ENCODE measurements around the gene MAPK8IP1. TPM values are rescaled to one million over a fixed set of nuclear protein-coding genes. Genes with fewer than 3 reads are reported as not detected.

MAPK8IP1 gene
- total RNA-seq, 1 donor = 8.0 TPM

GRCh38 chr11:45919806-45920530 is 34.5 kb downstream of the MAPK8IP1 start:
- Histone ChIP-seq H3K4me3 (ENCODE audit: insufficient read depth, low read length) (no peak overlapping the region), H3K27ac (ENCODE audit: low read depth, low read length) (no peak overlapping the region), H3K27me3 (ENCODE audit: insufficient read depth, low read length) (peaks cover 39% of the 10 kb centered on the region), H3K4me1 (ENCODE audit: insufficient read depth, low read length) (peaks cover 11% of the 10 kb centered on the region), H3K4me2 (ENCODE audit: insufficient read depth, low read length) (no peak overlapping the region), H2AFZ (ENCODE audit: low read length) (no peak overlapping the region), H4K20me1 (ENCODE audit: insufficient read depth, low read length) (peaks cover 7% of the 10 kb centered on the region), H3K36me3 (ENCODE audit: insufficient read depth, low read length) (peaks cover 3% of the 10 kb centered on the region), H3K79me2 (ENCODE audit: insufficient read depth, low read length) (peaks cover 20% of the 10 kb centered on the region), H3K9me3 (ENCODE audit: low read depth, low read length) (no peaks in the 10 kb centered on the region)
- peak; percentile 69 for DNase-seq (ENCODE audit: insufficient read length, low spot score, missing footprints)
- TF ChIP-seq, protein P1, sequence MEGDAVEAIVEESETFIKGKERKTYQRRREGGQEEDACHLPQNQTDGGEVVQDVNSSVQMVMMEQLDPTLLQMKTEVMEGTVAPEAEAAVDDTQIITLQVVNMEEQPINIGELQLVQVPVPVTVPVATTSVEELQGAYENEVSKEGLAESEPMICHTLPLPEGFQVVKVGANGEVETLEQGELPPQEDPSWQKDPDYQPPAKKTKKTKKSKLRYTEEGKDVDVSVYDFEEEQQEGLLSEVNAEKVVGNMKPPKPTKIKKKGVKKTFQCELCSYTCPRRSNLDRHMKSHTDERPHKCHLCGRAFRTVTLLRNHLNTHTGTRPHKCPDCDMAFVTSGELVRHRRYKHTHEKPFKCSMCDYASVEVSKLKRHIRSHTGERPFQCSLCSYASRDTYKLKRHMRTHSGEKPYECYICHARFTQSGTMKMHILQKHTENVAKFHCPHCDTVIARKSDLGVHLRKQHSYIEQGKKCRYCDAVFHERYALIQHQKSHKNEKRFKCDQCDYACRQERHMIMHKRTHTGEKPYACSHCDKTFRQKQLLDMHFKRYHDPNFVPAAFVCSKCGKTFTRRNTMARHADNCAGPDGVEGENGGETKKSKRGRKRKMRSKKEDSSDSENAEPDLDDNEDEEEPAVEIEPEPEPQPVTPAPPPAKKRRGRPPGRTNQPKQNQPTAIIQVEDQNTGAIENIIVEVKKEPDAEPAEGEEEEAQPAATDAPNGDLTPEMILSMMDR (IDR thresholded peaks at IDR 0.05; ENCODE audit: extremely low read depth, low read depth, low read length) = no peak

- Histone ChIP-seq H2AFZ (ENCODE audit: low read length) (no peak overlapping the region), H3K4me2 (ENCODE audit: insufficient read depth, low read length) (no peak overlapping the region), H3K27me3 (ENCODE audit: insufficient read depth, low read length) (peaks cover 45% of the 10 kb centered on the region), H3K9me3 (ENCODE audit: low read depth, low read length) (no peaks in the 10 kb centered on the region), H3K27ac (ENCODE audit: low read depth, low read length) (no peak overlapping the region), H4K20me1 (ENCODE audit: insufficient read depth, low read length) (peaks cover 6% of the 10 kb centered on the region), H3K4me3 (ENCODE audit: insufficient read depth, low read length) (no peak overlapping the region), H3K79me2 (ENCODE audit: insufficient read depth, low read length) (peaks cover 17% of the 10 kb centered on the region), H3K36me3 (ENCODE audit: insufficient read depth, low read length) (no peaks in the 10 kb centered on the region), H3K4me1 (ENCODE audit: insufficient read depth, low read length) (peaks cover 11% of the 10 kb centered on the region)
- DNase-seq (ENCODE audit: insufficient read length, low spot score, missing footprints) = peak; percentile 73
- TF ChIP-seq, protein P1 (IDR thresholded peaks at IDR 0.05; ENCODE audit: extremely low read depth, low read depth, low read length) = no peak
Measured at GRCh38 chr11:45920531-45921477, 35.4 kb downstream of the MAPK8IP1 start.

- H3K36me3 ChIP-seq (ENCODE audit: insufficient read depth, low read length) = no peaks in the 10 kb centered on the region
- peaks cover 10% of the 10 kb centered on the region for H3K4me1 ChIP-seq (ENCODE audit: insufficient read depth, low read length)
- TF ChIP-seq, protein P1 (IDR thresholded peaks at IDR 0.05; ENCODE audit: extremely low read depth, low read depth, low read length) = no peak
- DNase-seq (ENCODE audit: insufficient read length, low spot score, missing footprints) = peak; percentile 81
- no peaks in the 10 kb centered on the region for H3K9me3 ChIP-seq (ENCODE audit: low read depth, low read length)
- H3K4me3 ChIP-seq (ENCODE audit: insufficient read depth, low read length) = no peak overlapping the region
- peaks cover 6% of the 10 kb centered on the region for H4K20me1 ChIP-seq (ENCODE audit: insufficient read depth, low read length)
- peaks cover 55% of the 10 kb centered on the region for H3K27me3 ChIP-seq (ENCODE audit: insufficient read depth, low read length)
- H3K79me2 ChIP-seq (ENCODE audit: insufficient read depth, low read length) = peaks cover 8% of the 10 kb centered on the region
- no peak overlapping the region for H3K27ac ChIP-seq (ENCODE audit: low read depth, low read length)
- H2AFZ ChIP-seq (ENCODE audit: low read length) = no peak overlapping the region
- no peak overlapping the region for H3K4me2 ChIP-seq (ENCODE audit: insufficient read depth, low read length)
Measured at GRCh38 chr11:45921561-45922424, 36.3 kb downstream of the MAPK8IP1 start.
